Mucosa of rectum (tissue), 2 donors: ENCODE measurements around the gene BCAP29.

ENCODE experiments used
- H3K27ac ChIP-seq, 2 donors: one replicate each; pipeline ENCODE4 v1.7.0; 2013; ENCODE audit warnings: inconsistent platforms in 2 of 2, low read depth in 2 of 2, low read length in 2 of 2
- H3K27me3 ChIP-seq, 2 donors: one replicate each; pipeline ENCODE4 v1.7.0; 2013; ENCODE audit warnings: low read length in 2 of 2; ENCODE audit not compliant: control insufficient read depth in 2 of 2, insufficient read depth in 2 of 2
- H3K36me3 ChIP-seq, 2 donors: one replicate each; pipeline ENCODE4 v1.7.0; 2013; ENCODE audit warnings: low read length in 2 of 2; ENCODE audit not compliant: control insufficient read depth in 2 of 2, insufficient read depth in 2 of 2
- H3K4me1 ChIP-seq, 2 donors: one replicate each; pipeline ENCODE4 v1.7.0; 2013; ENCODE audit warnings: low read length in 2 of 2, mild to moderate bottlenecking in 1 of 2; ENCODE audit not compliant: control insufficient read depth in 2 of 2, insufficient read depth in 2 of 2
- H3K4me3 ChIP-seq, 2 donors: one replicate each; pipeline ENCODE4 v1.7.0; 2013; ENCODE audit warnings: low read length in 2 of 2
- H3K9ac ChIP-seq, 2 donors: one replicate each; pipeline ENCODE4 v1.7.0; 2013; ENCODE audit warnings: low read length in 2 of 2, low read depth in 1 of 2, mild to moderate bottlenecking in 1 of 2
- H3K9me3 ChIP-seq, 2 donors: one replicate each; pipeline ENCODE4 v1.7.0; 2013; ENCODE audit warnings: low read length in 2 of 2; ENCODE audit not compliant: control insufficient read depth in 2 of 2
- donor health status: healthy.
- donor health status: Normal muscosa, but diverticular disease.

BCAP29 gene

GRCh38 chr7:107642501-107642900 is 62.5 kb downstream of the BCAP29 start:
- Histone ChIP-seq H3K4me1 (peaks cover 2 to 6% of the 10 kb centered on the region in 2 donors), H3K27me3 (no peaks in the 10 kb centered on the region), H3K27ac (no peak overlapping the region), H3K9me3 (no peaks in the 10 kb centered on the region), H3K9ac (no peak overlapping the region), H3K36me3 (no peaks in the 10 kb centered on the region), H3K4me3 (no peak overlapping the region)

GRCh38 chr7:107643407-107643806 is 63.4 kb downstream of the BCAP29 start:
- H3K9me3 ChIP-seq, result no peaks in the 10 kb centered on the region

GRCh38 chr7:107643938-107644308 is 63.9 kb downstream of the BCAP29 start:
- Histone ChIP-seq H3K4me3 (peak overlapping the region in 1 of 2 donors; percentile 13), H3K27ac (no peak overlapping the region), H3K27me3 (no peaks in the 10 kb centered on the region), H3K4me1 (peaks cover 2 to 6% of the 10 kb centered on the region in 2 donors), H3K36me3 (no peaks in the 10 kb centered on the region), H3K9ac (no peak overlapping the region), H3K9me3 (no peaks in the 10 kb centered on the region)

More at GRCh38 chr7:107643407-107643806, 63.4 kb downstream of the BCAP29 start:
- H3K9ac ChIP-seq, result no peak overlapping the region
- H3K27ac ChIP-seq, result no peak overlapping the region
- no peak overlapping the region for H3K4me3 ChIP-seq
- H3K27me3 ChIP-seq, result no peaks in the 10 kb centered on the region
- H3K4me1 ChIP-seq, result peaks cover 2 to 6% of the 10 kb centered on the region in 2 donors
- H3K36me3 ChIP-seq, result no peaks in the 10 kb centered on the region

GRCh38 chr7:107644309-107644974 is 64.4 kb downstream of the BCAP29 start:
- Histone ChIP-seq H3K36me3 (no peaks in the 10 kb centered on the region), H3K27me3 (no peaks in the 10 kb centered on the region), H3K9ac (no peak overlapping the region), H3K27ac (no peak overlapping the region), H3K4me3 (peak overlapping the region in 1 of 2 donors; percentile 13), H3K9me3 (no peaks in the 10 kb centered on the region), H3K4me1 (peaks cover 2 to 6% of the 10 kb centered on the region in 2 donors)

- H3K36me3 ChIP-seq, result no peaks in the 10 kb centered on the region
- H3K9ac ChIP-seq, result no peak overlapping the region
Measured at GRCh38 chr7:107652642-107653041, 72.6 kb downstream of the BCAP29 start.

GRCh38 chr7:107658467-107658866 is 78.4 kb downstream of the BCAP29 start:
- H3K4me3 ChIP-seq, result no peak overlapping the region
- no peak overlapping the region for H3K27ac ChIP-seq
- H3K27me3 ChIP-seq, result peaks cover 31 to 42% of the 10 kb centered on the region in 2 donors
- peaks cover 7 to 16% of the 10 kb centered on the region in 2 donors for H3K4me1 ChIP-seq
- no peak overlapping the region for H3K9ac ChIP-seq
- no peaks in the 10 kb centered on the region for H3K36me3 ChIP-seq
- H3K9me3 ChIP-seq, result no peaks in the 10 kb centered on the region

More at GRCh38 chr7:107652642-107653041, 72.6 kb downstream of the BCAP29 start:
- H3K4me3 ChIP-seq, result no peak overlapping the region
- no peaks in the 10 kb centered on the region for H3K4me1 ChIP-seq
- no peak overlapping the region for H3K27ac ChIP-seq
- no peaks in the 10 kb centered on the region for H3K27me3 ChIP-seq
- no peaks in the 10 kb centered on the region for H3K9me3 ChIP-seq

- Histone ChIP-seq H3K4me3 (no peak overlapping the region), H3K27me3 (peaks cover 31 to 42% of the 10 kb centered on the region in 2 donors), H3K4me1 (peaks cover 7 to 16% of the 10 kb centered on the region in 2 donors), H3K27ac (no peak overlapping the region), H3K9ac (no peak overlapping the region), H3K36me3 (no peaks in the 10 kb centered on the region), H3K9me3 (no peaks in the 10 kb centered on the region)
Measured at GRCh38 chr7:107659666-107660065, 79.6 kb downstream of the BCAP29 start.

- H3K27me3 ChIP-seq, result peaks cover 31 to 42% of the 10 kb centered on the region in 2 donors
- H3K27ac ChIP-seq, result no peak within 1 kb of the TSS
- peak within 1 kb of the TSS; percentile 71 to 77 for H3K4me3 ChIP-seq
- no peaks in the 10 kb centered on the region for H3K36me3 ChIP-seq
- H3K4me1 ChIP-seq, result peaks cover 7 to 16% of the 10 kb centered on the region in 2 donors
- H3K9me3 ChIP-seq, result no peaks in the 10 kb centered on the region
- H3K9ac ChIP-seq, result peak within 1 kb of the TSS in 1 of 2 donors; percentile 43
Measured at GRCh38 chr7:107660381-107661080, 80.5 kb downstream of the BCAP29 start, which contains the start of gene SLC26A4. Gene SLC26A4, plus strand, starts transcription at chr7:107660828. Its CDS starts 814 bp downstream, at chr7:107661642.

- Histone ChIP-seq H3K36me3 (no peaks in the 10 kb centered on the region), H3K27me3 (peaks cover 31 to 42% of the 10 kb centered on the region in 2 donors), H3K4me3 (peak overlapping the region; percentile 71 to 77), H3K9ac (peak overlapping the region in 1 of 2 donors; percentile 43), H3K4me1 (peaks cover 7 to 16% of the 10 kb centered on the region in 2 donors), H3K27ac (no peak overlapping the region), H3K9me3 (no peaks in the 10 kb centered on the region)
Measured at GRCh38 chr7:107661081-107661864, 81.2 kb downstream of the BCAP29 start.
